H1 (cell line): ENCODE results near the gene ZNF846. TPM values are rescaled to one million over a fixed set of nuclear protein-coding genes. Genes with fewer than 3 reads are reported as not detected.
"Not testable (repeated sequence)": the region's sequence is repeated elsewhere in the genome, so short reads cannot be mapped to it uniquely, and the experiment has no call there.

Experiments used
- CTCF ChIA-PET: fragments of 300-600 bp; sonication (Branson Sonifier 250); formaldehyde crosslinking; loops from one replicate; lab custom pipeline; 2021; ENCODE audit not compliant: partially characterized antibody; lab: Charles Lee
- POLR2A ChIA-PET: fragments of 300-600 bp; sonication (Branson Sonifier 250); formaldehyde crosslinking; loops from one replicate; lab custom pipeline; 2021; ENCODE audit warnings: inconsistent platforms; ENCODE audit not compliant: partially characterized antibody; lab: Charles Lee
- DNase-seq, 2 experiments: peaks; one replicate each; pipeline versions ENCODE4 v3.0.0 to v3.0.0-alpha.2; 2010 to 2022; ENCODE audit warnings: low spot score in 2 of 2, low read depth in 1 of 2, mixed read lengths in 1 of 2
- FAIRE-seq: peaks from 2 replicates; lab custom pipeline; 2011; peaks lifted over from hg19 to GRCh38; lab: Jason Lieb, UNC
- H2AFZ ChIP-seq: 2 replicates; pipeline ENCODE4 v1.8.1; 2012; ENCODE audit warnings: low read length, inconsistent platforms
- H2AK5ac ChIP-seq: 2 replicates; pipeline ENCODE4 v1.6.1; 2013; ENCODE audit warnings: low read depth, low read length
- H2BK120ac ChIP-seq: replicated peaks from 2 replicates; pipeline ENCODE3; 2013; ENCODE audit warnings: low read depth, low read length, inconsistent platforms
- H2BK12ac ChIP-seq: 2 replicates; pipeline ENCODE4 v1.6.1; 2013; ENCODE audit warnings: low read depth, low read length
- H2BK15ac ChIP-seq: 2 replicates; pipeline ENCODE4 v1.6.1; 2013; ENCODE audit warnings: low read length
- H2BK20ac ChIP-seq: 2 replicates; pipeline ENCODE4 v1.6.1; 2013; ENCODE audit warnings: low read length
- H2BK5ac ChIP-seq: 2 replicates; pipeline ENCODE4 v1.6.1; 2013; ENCODE audit warnings: low read depth, low read length
- H3K14ac ChIP-seq: 2 replicates; pipeline ENCODE4 v1.6.1; 2013; ENCODE audit warnings: inconsistent platforms; ENCODE audit not compliant: insufficient read length
- H3K18ac ChIP-seq: 2 replicates; pipeline ENCODE4 v1.6.1; 2013; ENCODE audit warnings: low read length; ENCODE audit errors: extremely low read depth
- H3K23ac ChIP-seq: 2 replicates; pipeline ENCODE4 v1.6.1; 2013; ENCODE audit warnings: inconsistent platforms; ENCODE audit not compliant: insufficient read length
- H3K23me2 ChIP-seq: 2 replicates; pipeline ENCODE4 v1.6.1; 2013; ENCODE audit warnings: low read depth, low read length
- H3K27ac ChIP-seq: 2 replicates; pipeline ENCODE4 v1.6.1; 2011; ENCODE audit warnings: low read depth, low read length, inconsistent platforms
- H3K27me3 ChIP-seq, 4 experiments: replicated peaks in 1 of 4; 1 replicate in 1 of 4; 2 replicates in 3 of 4; pipeline versions ENCODE4 v1.6.1 to v1.8.1; 2011 to 2013; ENCODE audit warnings: low read length in 3 of 4, mild to moderate bottlenecking in 3 of 4, inconsistent platforms in 2 of 4, mixed read lengths in 2 of 4, moderate library complexity in 1 of 4; ENCODE audit not compliant: control insufficient read depth in 3 of 4, insufficient read depth in 3 of 4; ENCODE audit errors: extremely low read depth in 1 of 4
- H3K36me3 ChIP-seq, 4 experiments: 2 replicates each; pipeline versions ENCODE4 v1.6.1 to v1.8.1; 2011 to 2013; ENCODE audit warnings: mild to moderate bottlenecking in 4 of 4, low read length in 3 of 4, moderate library complexity in 2 of 4, control low read depth in 1 of 4, inconsistent platforms in 1 of 4; ENCODE audit not compliant: insufficient read depth in 4 of 4, control insufficient read depth in 2 of 4
- H3K4ac ChIP-seq: replicated peaks from 2 replicates; pipeline ENCODE3; 2013; ENCODE audit warnings: low read length, low read depth, mixed read lengths, inconsistent platforms; ENCODE audit not compliant: insufficient read length
- H3K4me1 ChIP-seq, 4 experiments: replicated peaks in 1 of 4; 1 replicate in 1 of 4; 2 replicates in 3 of 4; pipeline versions ENCODE4 v1.6.1 to v1.8.1; 2011 to 2013; ENCODE audit warnings: low read length in 3 of 4, inconsistent platforms in 2 of 4, mixed read lengths in 1 of 4; ENCODE audit not compliant: insufficient read depth in 4 of 4, control insufficient read depth in 3 of 4
- H3K4me2 ChIP-seq, 2 experiments: 2 replicates each; pipeline versions ENCODE4 v1.6.1 to v1.8.1; 2011 to 2013; ENCODE audit warnings: low read depth in 2 of 2, low read length in 2 of 2, control low read depth in 1 of 2, inconsistent platforms in 1 of 2, mild to moderate bottlenecking in 1 of 2; ENCODE audit not compliant: insufficient read depth in 1 of 2
- H3K4me3 ChIP-seq, 4 experiments: fragments of 200-600, 300-600 bp in 1 of 4; sonication (generic), shearing (Covaris generic), sonication (Bioruptor Twin) in 1 of 4; 2 replicates each; pipeline versions ENCODE4 v1.5.1 to v1.8.1; 2011 to 2016; ENCODE audit warnings: low read length in 4 of 4, low read depth in 3 of 4, control low read depth in 2 of 4, inconsistent platforms in 2 of 4, mild to moderate bottlenecking in 2 of 4, mixed read lengths in 1 of 4, moderate library complexity in 1 of 4; ENCODE audit not compliant: insufficient read depth in 2 of 4; ENCODE audit errors: extremely low read depth in 1 of 4
- H3K56ac ChIP-seq: replicated peaks from 2 replicates; pipeline ENCODE3; 2013; ENCODE audit warnings: low read depth, mild to moderate bottlenecking, mixed read lengths, low read length, inconsistent platforms; ENCODE audit not compliant: insufficient read length
- H3K79me1 ChIP-seq: 2 replicates; pipeline ENCODE4 v1.6.1; 2013; ENCODE audit warnings: low read depth, low read length, control low read depth
- H3K79me2 ChIP-seq, 2 experiments: 2 replicates each; pipeline versions ENCODE4 v1.6.1 to v1.8.1; 2012 to 2013; ENCODE audit warnings: low read length in 2 of 2, mild to moderate bottlenecking in 2 of 2, inconsistent platforms in 1 of 2; ENCODE audit not compliant: insufficient read depth in 2 of 2, control insufficient read depth in 1 of 2
- H3K9ac ChIP-seq, 4 experiments: replicated peaks in 1 of 4; 1 replicate in 1 of 4; 2 replicates in 3 of 4; pipeline versions ENCODE4 v1.6.1 to v1.8.1; 2011 to 2013; ENCODE audit warnings: low read depth in 3 of 4, low read length in 3 of 4, control low read depth in 2 of 4, mild to moderate bottlenecking in 2 of 4, moderate library complexity in 2 of 4, inconsistent platforms in 1 of 4; ENCODE audit errors: extremely low read depth in 1 of 4
- H3K9me3 ChIP-seq, 2 experiments: 2 replicates each; pipeline versions ENCODE4 v1.6.1 to v1.8.1; 2012 to 2013; ENCODE audit warnings: mild to moderate bottlenecking in 2 of 2, moderate library complexity in 2 of 2, control low read depth in 1 of 2, inconsistent platforms in 1 of 2, low read depth in 1 of 2, low read length in 1 of 2, mixed read lengths in 1 of 2; ENCODE audit not compliant: insufficient read depth in 2 of 2
- H4K20me1 ChIP-seq, 2 experiments: replicated peaks in 1 of 2; 2 replicates each; pipeline versions ENCODE3 to v1.8.1; 2011 to 2013; ENCODE audit warnings: inconsistent platforms in 2 of 2, low read length in 2 of 2, mild to moderate bottlenecking in 1 of 2; ENCODE audit not compliant: insufficient read depth in 2 of 2, control insufficient read depth in 1 of 2
- H4K5ac ChIP-seq: 2 replicates; pipeline ENCODE4 v1.6.1; 2013; ENCODE audit warnings: low read length, low read depth, mixed read lengths, inconsistent platforms; ENCODE audit not compliant: insufficient read length
- H4K8ac ChIP-seq: 2 replicates; pipeline ENCODE4 v1.8.0; 2013; ENCODE audit warnings: mild to moderate bottlenecking, moderate library complexity, low read length, inconsistent platforms; ENCODE audit not compliant: insufficient read depth; ENCODE audit errors: extremely low read depth
- H4K91ac ChIP-seq: replicated peaks from 2 replicates; pipeline ENCODE3; 2013; ENCODE audit warnings: low read length, mixed read lengths, inconsistent platforms; ENCODE audit not compliant: insufficient read length
- WGBS, 2 experiments: shearing (Covaris generic) in 1 of 2; methylation state at CpG; one replicate each; pipeline versions ENCODE4 v1.1.6 to v1.1.7; 2013 to 2015; ENCODE audit warnings: low lambda C conversion rate in 2 of 2, mixed read lengths in 2 of 2, inconsistent platforms in 1 of 2, low coverage in 1 of 2, missing lambda C conversion rate in 1 of 2; ENCODE audit not compliant: insufficient replicate concordance in 2 of 2, insufficient coverage in 1 of 2, insufficient read length in 1 of 2; ENCODE audit errors: extremely low coverage in 1 of 2, missing lambda C conversion rate in 1 of 2; 5-methylcytosine and 5-hydroxymethylcytosine counted together
- polyA plus RNA-seq, 7 experiments: library from polyadenylated mRNA; depleted of rRNA in 3 of 7; stranded (reverse) in 5 of 7; unstranded in 2 of 7; fragments of >200 nt in 5 of 7; fragments of 200-250 nt in 2 of 7; gene quantifications; 1 replicate in 5 of 7; 2 replicates in 1 of 7; 4 replicates in 1 of 7; pipeline versions ENCODE4 v1.2.1 to v1.2.3, GENCODE V29; 2011 to 2013; ENCODE audit warnings: missing spikeins in 2 of 7, mixed read lengths in 2 of 7
- total RNA-seq: library from RNA; stranded (reverse); fragmentation: NEBNext Ultra II Directional; extraction: Animal tissue kit (Norgen Biotek cat#: 25700); gene quantifications from 2 replicates; pipeline ENCODE4 v1.2.1, GENCODE V29; 2021

Gene ZNF846
- total and polyA plus RNA-seq, 2 of the 8 experiments (the other 6 are each of a cell fraction or from before 2014, with no cell fraction given), result 4.5 to 9.0 TPM

DNA sequence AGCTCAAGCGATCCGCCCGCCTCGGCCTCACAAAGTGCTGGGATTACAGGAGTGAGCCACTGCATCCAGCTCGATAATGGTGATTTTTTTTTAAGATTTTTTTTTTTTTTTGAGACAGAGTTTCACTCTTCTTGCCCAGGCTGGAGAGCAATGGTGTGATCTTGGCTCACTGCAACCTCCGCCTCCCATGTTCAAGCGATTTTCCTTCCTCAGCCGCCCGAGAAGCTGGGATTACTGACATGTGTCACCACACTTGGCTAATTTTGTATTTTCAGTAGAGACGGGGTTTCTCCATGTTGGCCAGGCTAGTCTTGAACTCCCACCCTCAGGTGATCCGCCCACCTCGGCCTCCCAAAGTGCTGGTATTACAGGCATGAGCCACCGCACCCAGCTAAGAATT lies 20.1 kb upstream of the ZNF846 start:
- H2BK120ac ChIP-seq, H3K36me3 ChIP-seq, H3K4me3 ChIP-seq, H2AK5ac ChIP-seq, H3K4me2 ChIP-seq, H2BK20ac ChIP-seq, DNase-seq, H4K5ac ChIP-seq, H2BK12ac ChIP-seq, H3K9ac ChIP-seq, H4K8ac ChIP-seq, H2AFZ ChIP-seq, H4K91ac ChIP-seq, H3K14ac ChIP-seq, H3K9me3 ChIP-seq, H3K23ac ChIP-seq, H4K20me1 ChIP-seq, H3K27me3 ChIP-seq, H3K27ac ChIP-seq, FAIRE-seq, H3K56ac ChIP-seq, H3K79me2 ChIP-seq, H3K4ac ChIP-seq, H3K18ac ChIP-seq, H3K79me1 ChIP-seq, H2BK5ac ChIP-seq, H2BK15ac ChIP-seq: not testable (repeated sequence)
- POLR2A ChIA-PET, result interaction anchor here (0.6 to 1.6 kb wide), 5 partner anchors 145 to 648 kb away, joined by 3 to 6 read pairs (median 3); no protein-coding TSS in a partner anchor
- WGBS, 2 experiments, result 88% methylated on average over 13 of the region's 13 CpGs; no CpG with 5 or more reads in 1 of the 2 experiments
- H3K4me1 ChIP-seq, result peaks cover 0 to 15% (median 2%) of the 10 kb centered on the region in 4 experiments
- H3K23me2 ChIP-seq, result peaks cover 11% of the 10 kb centered on the region; the same call in 1 of the 2 replicates
- CTCF ChIA-PET, result interaction anchor here (0.6 to 1.8 kb wide), 6 partner anchors 10 to 476 kb away, joined by 3 to 7 read pairs (median 3); partner anchors contain the start of gene ZNF121
